H1 (cell line): ENCODE results near the gene S100A14. TPM values are rescaled to one million over a fixed set of nuclear protein-coding genes. Genes with fewer than 3 reads are reported as not detected.

ENCODE experiments used
- CTCF ChIA-PET: fragments of 300-600 bp; sonication (Branson Sonifier 250); formaldehyde crosslinking; loops from one replicate; lab custom pipeline; 2021; ENCODE audit not compliant: partially characterized antibody; lab: Charles Lee
- POLR2A ChIA-PET: fragments of 300-600 bp; sonication (Branson Sonifier 250); formaldehyde crosslinking; loops from one replicate; lab custom pipeline; 2021; ENCODE audit warnings: inconsistent platforms; ENCODE audit not compliant: partially characterized antibody; lab: Charles Lee
- DNase-seq, 2 experiments: peaks; one replicate each; pipeline versions ENCODE4 v3.0.0 to v3.0.0-alpha.2; 2010 to 2022; ENCODE audit warnings: low spot score in 2 of 2, low read depth in 1 of 2, mixed read lengths in 1 of 2
- FAIRE-seq: peaks from 2 replicates; lab custom pipeline; 2011; peaks lifted over from hg19 to GRCh38; lab: Jason Lieb, UNC
- H2AFZ ChIP-seq: 2 replicates; pipeline ENCODE4 v1.8.1; 2012; ENCODE audit warnings: low read length, inconsistent platforms
- H2AK5ac ChIP-seq: 2 replicates; pipeline ENCODE4 v1.6.1; 2013; ENCODE audit warnings: low read depth, low read length
- H2BK120ac ChIP-seq: replicated peaks from 2 replicates; pipeline ENCODE3; 2013; ENCODE audit warnings: low read depth, low read length, inconsistent platforms
- H2BK12ac ChIP-seq: 2 replicates; pipeline ENCODE4 v1.6.1; 2013; ENCODE audit warnings: low read depth, low read length
- H2BK15ac ChIP-seq: 2 replicates; pipeline ENCODE4 v1.6.1; 2013; ENCODE audit warnings: low read length
- H2BK20ac ChIP-seq: 2 replicates; pipeline ENCODE4 v1.6.1; 2013; ENCODE audit warnings: low read length
- H2BK5ac ChIP-seq: 2 replicates; pipeline ENCODE4 v1.6.1; 2013; ENCODE audit warnings: low read depth, low read length
- H3K14ac ChIP-seq: 2 replicates; pipeline ENCODE4 v1.6.1; 2013; ENCODE audit warnings: inconsistent platforms; ENCODE audit not compliant: insufficient read length
- H3K18ac ChIP-seq: 2 replicates; pipeline ENCODE4 v1.6.1; 2013; ENCODE audit warnings: low read length; ENCODE audit errors: extremely low read depth
- H3K23ac ChIP-seq: 2 replicates; pipeline ENCODE4 v1.6.1; 2013; ENCODE audit warnings: inconsistent platforms; ENCODE audit not compliant: insufficient read length
- H3K23me2 ChIP-seq: 2 replicates; pipeline ENCODE4 v1.6.1; 2013; ENCODE audit warnings: low read depth, low read length
- H3K27ac ChIP-seq: 2 replicates; pipeline ENCODE4 v1.6.1; 2011; ENCODE audit warnings: low read depth, low read length, inconsistent platforms
- H3K27me3 ChIP-seq, 4 experiments: replicated peaks in 1 of 4; 1 replicate in 1 of 4; 2 replicates in 3 of 4; pipeline versions ENCODE4 v1.6.1 to v1.8.1; 2011 to 2013; ENCODE audit warnings: low read length in 3 of 4, mild to moderate bottlenecking in 3 of 4, inconsistent platforms in 2 of 4, mixed read lengths in 2 of 4, moderate library complexity in 1 of 4; ENCODE audit not compliant: control insufficient read depth in 3 of 4, insufficient read depth in 3 of 4; ENCODE audit errors: extremely low read depth in 1 of 4
- H3K36me3 ChIP-seq, 4 experiments: 2 replicates each; pipeline versions ENCODE4 v1.6.1 to v1.8.1; 2011 to 2013; ENCODE audit warnings: mild to moderate bottlenecking in 4 of 4, low read length in 3 of 4, moderate library complexity in 2 of 4, control low read depth in 1 of 4, inconsistent platforms in 1 of 4; ENCODE audit not compliant: insufficient read depth in 4 of 4, control insufficient read depth in 2 of 4
- H3K4ac ChIP-seq: replicated peaks from 2 replicates; pipeline ENCODE3; 2013; ENCODE audit warnings: low read length, low read depth, mixed read lengths, inconsistent platforms; ENCODE audit not compliant: insufficient read length
- H3K4me1 ChIP-seq, 4 experiments: replicated peaks in 1 of 4; 1 replicate in 1 of 4; 2 replicates in 3 of 4; pipeline versions ENCODE4 v1.6.1 to v1.8.1; 2011 to 2013; ENCODE audit warnings: low read length in 3 of 4, inconsistent platforms in 2 of 4, mixed read lengths in 1 of 4; ENCODE audit not compliant: insufficient read depth in 4 of 4, control insufficient read depth in 3 of 4
- H3K4me2 ChIP-seq, 2 experiments: 2 replicates each; pipeline versions ENCODE4 v1.6.1 to v1.8.1; 2011 to 2013; ENCODE audit warnings: low read depth in 2 of 2, low read length in 2 of 2, control low read depth in 1 of 2, inconsistent platforms in 1 of 2, mild to moderate bottlenecking in 1 of 2; ENCODE audit not compliant: insufficient read depth in 1 of 2
- H3K4me3 ChIP-seq, 4 experiments: fragments of 200-600, 300-600 bp in 1 of 4; sonication (generic), shearing (Covaris generic), sonication (Bioruptor Twin) in 1 of 4; 2 replicates each; pipeline versions ENCODE4 v1.5.1 to v1.8.1; 2011 to 2016; ENCODE audit warnings: low read length in 4 of 4, low read depth in 3 of 4, control low read depth in 2 of 4, inconsistent platforms in 2 of 4, mild to moderate bottlenecking in 2 of 4, mixed read lengths in 1 of 4, moderate library complexity in 1 of 4; ENCODE audit not compliant: insufficient read depth in 2 of 4; ENCODE audit errors: extremely low read depth in 1 of 4
- H3K56ac ChIP-seq: replicated peaks from 2 replicates; pipeline ENCODE3; 2013; ENCODE audit warnings: low read depth, mild to moderate bottlenecking, mixed read lengths, low read length, inconsistent platforms; ENCODE audit not compliant: insufficient read length
- H3K79me1 ChIP-seq: 2 replicates; pipeline ENCODE4 v1.6.1; 2013; ENCODE audit warnings: low read depth, low read length, control low read depth
- H3K79me2 ChIP-seq, 2 experiments: 2 replicates each; pipeline versions ENCODE4 v1.6.1 to v1.8.1; 2012 to 2013; ENCODE audit warnings: low read length in 2 of 2, mild to moderate bottlenecking in 2 of 2, inconsistent platforms in 1 of 2; ENCODE audit not compliant: insufficient read depth in 2 of 2, control insufficient read depth in 1 of 2
- H3K9ac ChIP-seq, 4 experiments: replicated peaks in 1 of 4; 1 replicate in 1 of 4; 2 replicates in 3 of 4; pipeline versions ENCODE4 v1.6.1 to v1.8.1; 2011 to 2013; ENCODE audit warnings: low read depth in 3 of 4, low read length in 3 of 4, control low read depth in 2 of 4, mild to moderate bottlenecking in 2 of 4, moderate library complexity in 2 of 4, inconsistent platforms in 1 of 4; ENCODE audit errors: extremely low read depth in 1 of 4
- H3K9me3 ChIP-seq, 2 experiments: 2 replicates each; pipeline versions ENCODE4 v1.6.1 to v1.8.1; 2012 to 2013; ENCODE audit warnings: mild to moderate bottlenecking in 2 of 2, moderate library complexity in 2 of 2, control low read depth in 1 of 2, inconsistent platforms in 1 of 2, low read depth in 1 of 2, low read length in 1 of 2, mixed read lengths in 1 of 2; ENCODE audit not compliant: insufficient read depth in 2 of 2
- H4K20me1 ChIP-seq, 2 experiments: replicated peaks in 1 of 2; 2 replicates each; pipeline versions ENCODE3 to v1.8.1; 2011 to 2013; ENCODE audit warnings: inconsistent platforms in 2 of 2, low read length in 2 of 2, mild to moderate bottlenecking in 1 of 2; ENCODE audit not compliant: insufficient read depth in 2 of 2, control insufficient read depth in 1 of 2
- H4K5ac ChIP-seq: 2 replicates; pipeline ENCODE4 v1.6.1; 2013; ENCODE audit warnings: low read length, low read depth, mixed read lengths, inconsistent platforms; ENCODE audit not compliant: insufficient read length
- H4K8ac ChIP-seq: 2 replicates; pipeline ENCODE4 v1.8.0; 2013; ENCODE audit warnings: mild to moderate bottlenecking, moderate library complexity, low read length, inconsistent platforms; ENCODE audit not compliant: insufficient read depth; ENCODE audit errors: extremely low read depth
- H4K91ac ChIP-seq: replicated peaks from 2 replicates; pipeline ENCODE3; 2013; ENCODE audit warnings: low read length, mixed read lengths, inconsistent platforms; ENCODE audit not compliant: insufficient read length
- CEBPB ChIP-seq: IDR thresholded peaks from 2 replicates; pipeline ENCODE4 v1.6.1; 2012; ENCODE audit warnings: low read depth, low read length
- KDM1A ChIP-seq: fragments of 200-600, 300-600 bp; sonication (generic); IDR thresholded peaks from 2 replicates; pipeline ENCODE4 v1.7.1; 2016; ENCODE audit warnings: mild to moderate bottlenecking, low read length, borderline replicate concordance
- KDM4A ChIP-seq: IDR thresholded peaks from one replicate; pipeline ENCODE4 v1.7.1; 2012; ENCODE audit warnings: low read depth, mild to moderate bottlenecking, moderate library complexity, low read length, inconsistent platforms; ENCODE audit not compliant: severe bottlenecking
- POU5F1 ChIP-seq: IDR thresholded peaks from 2 replicates; pipeline ENCODE4 v1.6.1; 2011; ENCODE audit warnings: low read depth, mild to moderate bottlenecking, low read length, moderate library complexity
- WGBS, 2 experiments: shearing (Covaris generic) in 1 of 2; methylation state at CpG; one replicate each; pipeline versions ENCODE4 v1.1.6 to v1.1.7; 2013 to 2015; ENCODE audit warnings: low lambda C conversion rate in 2 of 2, mixed read lengths in 2 of 2, inconsistent platforms in 1 of 2, low coverage in 1 of 2, missing lambda C conversion rate in 1 of 2; ENCODE audit not compliant: insufficient replicate concordance in 2 of 2, insufficient coverage in 1 of 2, insufficient read length in 1 of 2; ENCODE audit errors: extremely low coverage in 1 of 2, missing lambda C conversion rate in 1 of 2; 5-methylcytosine and 5-hydroxymethylcytosine counted together
- polyA plus RNA-seq, 7 experiments: library from polyadenylated mRNA; depleted of rRNA in 3 of 7; stranded (reverse) in 5 of 7; unstranded in 2 of 7; fragments of >200 nt in 5 of 7; fragments of 200-250 nt in 2 of 7; gene quantifications; 1 replicate in 5 of 7; 2 replicates in 1 of 7; 4 replicates in 1 of 7; pipeline versions ENCODE4 v1.2.1 to v1.2.3, GENCODE V29; 2011 to 2013; ENCODE audit warnings: missing spikeins in 2 of 7, mixed read lengths in 2 of 7
- total RNA-seq: library from RNA; stranded (reverse); fragmentation: NEBNext Ultra II Directional; extraction: Animal tissue kit (Norgen Biotek cat#: 25700); gene quantifications from 2 replicates; pipeline ENCODE4 v1.2.1, GENCODE V29; 2021

Gene S100A14
- total and polyA plus RNA-seq, 2 of the 8 experiments (the other 6 are each of a cell fraction or from before 2014, with no cell fraction given), result 1.4 to 5.3 TPM

- peak overlapping the region; percentile 73; the same call in 1 of the 2 replicates for H2BK20ac ChIP-seq
- H4K20me1 ChIP-seq, result no peaks in the 10 kb centered on the region
- no peak overlapping the region for H2AK5ac ChIP-seq
- H3K27ac ChIP-seq, result no peak overlapping the region
- no peak overlapping the region for H2BK15ac ChIP-seq
- ChIA-PET POLR2A (interaction anchor here (15.3 kb wide), 1 partner anchor 17 kb away, joined by 261 read pairs; the partner anchor contains the start of genes CHTOP, S100A1 and S100A13), CTCF (interaction anchor here (0.8 to 15.9 kb wide), 5 partner anchors 8 to 40 kb away, joined by 4 to 224 read pairs (median 64); partner anchors contain the start of gene S100A13)
- peaks cover 0 to 35% (median 21%) of the 10 kb centered on the region in 4 experiments; a peak in 6 of 7 replicates for H3K4me1 ChIP-seq
- no peak overlapping the region for H3K14ac ChIP-seq
- no peak overlapping the region for H3K18ac ChIP-seq
- no peak overlapping the region for H4K5ac ChIP-seq
- H3K79me1 ChIP-seq, result no peaks in the 10 kb centered on the region
- H3K4me2 ChIP-seq, result no peak overlapping the region
- H3K23me2 ChIP-seq, result peaks cover 3% of the 10 kb centered on the region
- no peak overlapping the region for H3K9ac ChIP-seq
- H3K4me3 ChIP-seq, result no peak overlapping the region
- H3K36me3 ChIP-seq, result no peaks in the 10 kb centered on the region
- no peak overlapping the region for H3K56ac ChIP-seq
- H3K27me3 ChIP-seq, result no peaks in the 10 kb centered on the region; a peak in 1 of 7 replicates
- no peak overlapping the region for H2AFZ ChIP-seq
- H3K9me3 ChIP-seq, result no peaks in the 10 kb centered on the region
- no peak overlapping the region for H2BK120ac ChIP-seq
- no peak overlapping the region for H4K8ac ChIP-seq
- H3K4ac ChIP-seq, result no peak overlapping the region
- H4K91ac ChIP-seq, result peak overlapping the region; percentile 9
- DNase-seq (no peak), FAIRE-seq (no peak)
- H2BK12ac ChIP-seq, result 0 out of 2 replicates have a peak overlapping the region, but pooled peaks have one; percentile 5
- no peaks in the 10 kb centered on the region for H3K79me2 ChIP-seq
- 98% methylated on average over 5 of the region's 7 CpGs; no CpG with 5 or more reads in 1 of the 2 experiments for WGBS, 2 experiments
- H2BK5ac ChIP-seq, result no peak overlapping the region
- no peak overlapping the region for H3K23ac ChIP-seq
- TF ChIP-seq KDM1A, result no peak
- TF ChIP-seq CEBPB, result no peak
- no peak for TF ChIP-seq KDM4A
- TF ChIP-seq POU5F1, result no peak
Measured at GRCh38 chr1:153610811-153611301, 5.3 kb downstream of the S100A14 start.
